Lower lobe of right lung (tissue), 2 donors: ENCODE results near the gene SPATA16. TPM values are rescaled to one million over a fixed set of nuclear protein-coding genes. Genes with fewer than 3 reads are reported as not detected.

Experiments
- ATAC-seq, 2 donors: fragments of 200-7000 bp; cut with Tn5 transposase; one replicate each; pipeline ENCODE4 v1.9.1; 2020 to 2022; ENCODE audit warnings: mild to moderate bottlenecking in 2 of 2, moderate library complexity in 2 of 2
- DNase-seq: peaks from one replicate; pipeline ENCODE4 v3.0.0-alpha.2; 2020
- H3K27ac ChIP-seq: fragments of 200-600 bp; one replicate; pipeline ENCODE4 v1.8.0; 2022
- H3K27me3 ChIP-seq: fragments of 200-600 bp; one replicate; pipeline ENCODE4 v1.8.0; 2022; ENCODE audit warnings: low read depth
- H3K36me3 ChIP-seq: fragments of 200-600 bp; one replicate; pipeline ENCODE4 v1.8.0; 2022; ENCODE audit warnings: mild to moderate bottlenecking
- H3K4me1 ChIP-seq: fragments of 200-600 bp; one replicate; pipeline ENCODE4 v1.8.0; 2022
- H3K4me3 ChIP-seq: fragments of 200-600 bp; one replicate; pipeline ENCODE4 v1.8.0; 2022; ENCODE audit warnings: mild to moderate bottlenecking
- H3K9me3 ChIP-seq: fragments of 200-600 bp; one replicate; pipeline ENCODE4 v1.8.0; 2022
- CTCF ChIP-seq: fragments of 200-600 bp; IDR thresholded peaks from one replicate; pipeline ENCODE4 v1.8.0; 2022; ENCODE audit warnings: antibody characterized with exemption, mild to moderate bottlenecking
- intact Hi-C: fragments of 100-400 bp; cut with DNase I; formaldehyde crosslinking; loops from one replicate; pipeline ENCODE4 v1.11.0; 2022
- total RNA-seq: library from RNA; stranded (reverse); fragmentation: NEBNext Ultra II Directional; extraction: Animal tissue kit (Norgen Biotek cat#: 25700); gene quantifications from one replicate; pipeline ENCODE4 v1.2.1, GENCODE V29; 2021
- donor health status: DM: no; HTN: yes; CAD: no; lungs with severe emphysema.

SPATA16 gene
- total RNA-seq, 1 donor from 2014 or later, result not detected

DNA sequence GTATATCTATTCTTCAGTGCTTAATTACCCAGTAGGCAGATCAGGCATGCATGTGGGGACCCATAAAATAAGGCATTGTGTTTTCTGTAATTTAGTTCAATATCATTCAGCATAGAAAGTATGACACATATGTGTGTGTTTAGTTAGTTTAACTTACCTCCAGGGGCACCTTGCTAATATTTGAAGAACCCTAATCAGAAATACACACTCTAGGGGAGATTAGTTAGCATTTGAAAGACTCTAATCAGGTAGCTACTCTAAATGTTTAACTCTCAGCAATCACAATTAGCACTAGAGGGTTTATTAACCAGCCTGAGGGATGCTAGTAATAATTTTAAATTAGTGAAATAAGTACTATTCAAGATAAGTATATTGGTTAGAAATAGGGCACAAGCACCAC is 286.0 kb downstream of the SPATA16 start:
- no peak for ATAC-seq
- Histone ChIP-seq H3K27me3 (no peaks in the 10 kb centered on the region), H3K36me3 (no peaks in the 10 kb centered on the region), H3K27ac (no peak overlapping the region), H3K4me3 (no peak overlapping the region), H3K4me1 (peaks cover 4% of the 10 kb centered on the region), H3K9me3 (no peaks in the 10 kb centered on the region)
- intact Hi-C loops, result no loop called here
- no peak for TF ChIP-seq CTCF
- no peak for DNase-seq

- Histone ChIP-seq H3K36me3 (no peaks in the 10 kb centered on the region), H3K27me3 (no peaks in the 10 kb centered on the region), H3K9me3 (no peaks in the 10 kb centered on the region), H3K4me3 (no peak overlapping the region), H3K4me1 (peaks cover 4% of the 10 kb centered on the region), H3K27ac (no peak overlapping the region)
- no peak for TF ChIP-seq CTCF
- ATAC-seq, result no peak
- no peak for DNase-seq
- intact Hi-C loops, result no loop called here
Measured at GRCh38 chr3:172853921-172854666, 286.9 kb downstream of the SPATA16 start.

DNA sequence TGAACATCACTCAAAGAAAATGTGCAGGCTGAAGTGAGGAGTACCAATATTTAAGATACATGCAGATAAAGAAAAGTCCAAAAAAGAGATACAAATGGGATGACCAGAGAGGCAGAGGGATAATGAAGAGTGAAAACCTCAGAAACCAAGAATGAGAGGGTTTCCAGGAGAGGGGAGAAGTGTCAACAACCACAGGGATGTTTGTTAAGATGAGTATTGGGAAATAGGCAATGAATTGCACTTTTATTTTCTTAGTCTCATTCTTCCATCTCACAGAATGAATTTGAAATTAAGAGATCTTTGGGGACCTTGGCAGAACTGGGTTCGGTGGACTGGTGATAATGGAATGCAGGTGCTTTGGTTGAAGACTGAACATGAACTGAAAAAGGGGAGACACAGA is 288.0 kb downstream of the SPATA16 start:
- Histone ChIP-seq H3K4me1 (peaks cover 4% of the 10 kb centered on the region), H3K36me3 (no peaks in the 10 kb centered on the region), H3K27me3 (no peaks in the 10 kb centered on the region), H3K27ac (no peak overlapping the region), H3K4me3 (no peak overlapping the region), H3K9me3 (no peaks in the 10 kb centered on the region)
- TF ChIP-seq CTCF, result no peak
- no peak for ATAC-seq
- no peak for DNase-seq
- intact Hi-C loops, result no loop called here

- DNase-seq, result no peak
- Histone ChIP-seq H3K27me3 (no peaks in the 10 kb centered on the region), H3K9me3 (no peaks in the 10 kb centered on the region), H3K36me3 (no peaks in the 10 kb centered on the region), H3K27ac (no peak overlapping the region), H3K4me1 (no peaks in the 10 kb centered on the region), H3K4me3 (no peak overlapping the region)
- no peak for ATAC-seq
- intact Hi-C loops, result no loop called here
- TF ChIP-seq CTCF, result no peak
Measured at GRCh38 chr3:172848910-172849309, 292.1 kb downstream of the SPATA16 start.

- no peak overlapping the region for H3K4me3 ChIP-seq
- no peaks in the 10 kb centered on the region for H3K4me1 ChIP-seq
- no peak for DNase-seq
- no peak overlapping the region for H3K27ac ChIP-seq
- TF ChIP-seq CTCF, result no peak
- no peak for ATAC-seq
- intact Hi-C loops, result no loop called here
- no peaks in the 10 kb centered on the region for H3K36me3 ChIP-seq
- H3K27me3 ChIP-seq, result no peaks in the 10 kb centered on the region
- H3K9me3 ChIP-seq, result no peaks in the 10 kb centered on the region
Measured at GRCh38 chr3:172847292-172847691, 293.7 kb downstream of the SPATA16 start.
